ENCODE data around the gene RPS6KB2.

RPS6KB2 gene

GRCh38 chr11:67404515-67405195 is 23.6 kb upstream of the RPS6KB2 start:
- H3K27me3 ChIP-seq (ENCODE audit: insufficient read depth, poor library complexity, severe bottlenecking), result no peaks in the 10 kb centered on the region
- peak overlapping the region; percentile 94 for H3K27ac ChIP-seq (replicated peaks)
- TF ChIP-seq POLR2AphosphoS5 (IDR thresholded peaks at IDR 0.05; ENCODE audit: low read depth), result no peak
- TF ChIP-seq SPI1 (IDR thresholded peaks at IDR 0.05; ENCODE audit: borderline replicate concordance, low read depth), result no peak
- no peak for TF ChIP-seq CTCF (IDR thresholded peaks at IDR 0.05; ENCODE audit: insufficient read depth, low read length)
- no peak for TF ChIP-seq GABPA (IDR thresholded peaks at IDR 0.05; ENCODE audit: low read depth)
- no peak for TF ChIP-seq REST (IDR thresholded peaks at IDR 0.05; ENCODE audit: insufficient replicate concordance, low read depth)
- peak; percentile 57 to 64 for DNase-seq (ENCODE audit: low read depth in 1 of 2, low spot score in 1 of 2)
- peak overlapping the region; percentile 58 for H3K4me3 ChIP-seq (replicated peaks; ENCODE audit: insufficient read depth, low read length)

DNA sequence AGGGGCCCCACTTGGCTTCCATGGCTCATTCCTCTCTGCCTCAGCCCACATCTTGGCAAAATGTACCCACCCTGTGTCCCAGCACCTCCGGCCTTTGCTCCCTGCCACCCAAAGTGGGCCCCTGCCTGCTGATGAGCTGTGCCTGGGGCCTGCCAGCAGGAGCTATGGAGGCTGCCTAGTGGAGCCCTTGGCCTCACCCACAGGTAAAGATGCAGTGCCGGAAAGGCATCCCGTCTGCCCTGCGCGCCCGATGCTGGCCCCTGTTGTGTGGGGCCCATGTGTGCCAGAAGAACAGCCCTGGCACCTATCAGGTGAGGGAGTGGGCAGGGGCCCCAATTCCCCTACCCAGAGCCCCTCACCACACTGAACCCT is 23.1 kb upstream of the RPS6KB2 start:
- H3K27me3 ChIP-seq (ENCODE audit: insufficient read depth, poor library complexity, severe bottlenecking), result no peaks in the 10 kb centered on the region
- DNase-seq (ENCODE audit: low read depth in 1 of 2, low spot score in 1 of 2), result no peak
- TF ChIP-seq POLR2AphosphoS5 (IDR thresholded peaks at IDR 0.05; ENCODE audit: low read depth) (no peak), GABPA (IDR thresholded peaks at IDR 0.05; ENCODE audit: low read depth) (no peak), CTCF (IDR thresholded peaks at IDR 0.05; ENCODE audit: insufficient read depth, low read length) (no peak), SPI1 (IDR thresholded peaks at IDR 0.05; ENCODE audit: borderline replicate concordance, low read depth) (no peak), REST (IDR thresholded peaks at IDR 0.05; ENCODE audit: insufficient replicate concordance, low read depth) (no peak)
- H3K27ac ChIP-seq (replicated peaks), result peak overlapping the region; percentile 94
- no peak overlapping the region for H3K4me3 ChIP-seq (replicated peaks; ENCODE audit: insufficient read depth, low read length)

DNA sequence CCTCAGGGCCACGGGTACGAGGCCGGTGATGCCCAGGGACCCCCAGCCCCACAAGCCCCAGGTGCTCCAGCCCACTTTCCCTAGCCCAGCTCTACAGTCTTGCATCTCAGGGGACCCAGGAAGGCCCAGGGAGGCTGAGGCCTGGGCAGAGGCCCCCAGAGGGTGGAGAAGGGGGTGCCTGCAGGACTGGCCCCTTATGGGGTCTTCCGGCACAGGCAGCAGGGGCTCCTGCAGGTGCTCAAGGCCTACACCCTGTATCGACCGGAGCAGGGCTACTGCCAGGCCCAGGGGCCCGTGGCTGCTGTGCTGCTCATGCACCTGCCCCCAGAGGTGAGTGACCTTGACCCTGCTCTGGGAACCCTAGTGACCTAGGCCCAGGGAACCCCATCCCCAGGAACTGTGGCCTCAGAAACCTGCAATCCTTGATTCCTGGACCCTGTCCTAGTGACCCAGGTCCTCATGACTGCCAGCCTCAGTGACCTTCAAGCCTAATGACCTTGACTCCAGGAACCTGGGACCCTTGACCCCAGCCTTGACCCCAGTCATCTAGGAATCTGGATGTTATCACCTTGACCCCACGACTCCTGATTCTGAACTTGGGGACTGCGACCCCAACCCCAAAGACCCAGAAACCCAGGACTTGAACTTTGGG is 22.5 kb upstream of the RPS6KB2 start:
- TF ChIP-seq REST (IDR thresholded peaks at IDR 0.05; ENCODE audit: insufficient replicate concordance, low read depth) (no peak), SPI1 (IDR thresholded peaks at IDR 0.05; ENCODE audit: borderline replicate concordance, low read depth) (no peak), POLR2AphosphoS5 (IDR thresholded peaks at IDR 0.05; ENCODE audit: low read depth) (no peak), GABPA (IDR thresholded peaks at IDR 0.05; ENCODE audit: low read depth) (no peak), CTCF (IDR thresholded peaks at IDR 0.05; ENCODE audit: insufficient read depth, low read length) (no peak)
- no peak overlapping the region for H3K4me3 ChIP-seq (replicated peaks; ENCODE audit: insufficient read depth, low read length)
- H3K27me3 ChIP-seq (ENCODE audit: insufficient read depth, poor library complexity, severe bottlenecking), result no peaks in the 10 kb centered on the region
- DNase-seq (ENCODE audit: low read depth in 1 of 2, low spot score in 1 of 2), result no peak
- peak overlapping the region; percentile 94 for H3K27ac ChIP-seq (replicated peaks)

All from HL-60 (cell line).